GM21576 (cell line): ENCODE measurements around the gene FAXDC2.
"Not testable (repeated sequence)": the region's sequence is repeated elsewhere in the genome, so short reads cannot be mapped to it uniquely, and the experiment has no call there.

Source experiments
- ATAC-seq: cut with Tn5 transposase; IDR thresholded peaks from one replicate; pipeline ENCODE4 v1.9.1; 2021; ENCODE audit warnings: mild to moderate bottlenecking, moderate library complexity; ENCODE audit not compliant: unreplicated experiment

The FAXDC2 gene

DNA sequence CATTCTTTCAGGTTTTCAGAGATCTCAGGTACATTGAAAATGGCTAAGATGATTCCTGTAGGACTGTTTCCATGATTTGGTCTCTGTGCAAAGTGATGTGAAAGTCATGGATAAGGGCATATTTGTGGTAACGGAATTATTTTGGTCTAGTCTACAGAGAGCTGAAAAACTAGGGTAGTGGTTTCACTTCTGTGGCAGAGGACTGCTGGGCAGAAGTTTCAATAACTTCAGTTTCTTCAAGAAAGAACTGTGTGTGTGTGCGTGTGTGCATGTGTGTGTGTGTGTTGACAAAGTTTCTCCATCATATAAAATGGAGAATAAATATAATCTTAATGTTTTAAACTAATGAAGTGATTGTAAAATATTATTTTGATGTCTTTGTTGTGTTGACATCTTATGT lies 12.4 kb upstream of the FAXDC2 start:
- no peak for ATAC-seq

DNA sequence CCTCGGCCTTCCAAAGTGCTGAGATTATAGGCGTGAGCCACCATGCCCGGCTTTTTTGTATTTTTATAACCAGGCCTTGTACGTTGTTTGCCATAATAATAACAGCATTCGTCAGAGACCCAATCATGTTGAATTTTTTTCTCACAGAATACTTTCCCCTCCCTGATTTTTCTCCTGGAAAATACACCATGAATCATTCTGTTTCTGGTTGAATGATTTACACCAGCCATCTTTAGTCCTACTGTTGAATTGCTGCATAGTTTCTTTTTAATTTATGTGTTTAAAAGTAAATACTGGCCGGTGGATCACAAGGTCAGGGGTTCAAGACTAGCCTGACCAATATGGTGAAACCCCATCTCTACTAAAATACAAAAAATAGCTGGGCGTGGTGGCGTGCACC lies 11.5 kb upstream of the FAXDC2 start:
- ATAC-seq: no peak

DNA sequence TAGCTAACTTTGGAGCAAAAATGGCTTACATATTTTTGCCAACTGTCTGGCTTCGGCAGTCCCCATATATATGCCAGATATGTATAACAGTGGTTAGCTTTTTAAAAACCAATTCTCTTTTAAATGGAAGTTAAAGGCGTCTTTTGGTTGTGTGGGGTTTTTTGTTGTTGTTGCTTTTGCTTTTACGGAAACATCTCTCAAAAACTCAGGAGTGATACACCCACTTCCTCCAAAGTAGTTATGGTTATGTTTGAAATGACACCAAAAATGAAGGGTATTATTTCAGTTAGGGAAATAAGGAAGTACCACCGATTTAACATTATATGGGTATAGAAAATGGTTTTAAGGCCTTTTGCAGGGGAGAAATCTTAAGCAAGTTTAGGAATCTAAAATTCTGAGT lies 10.4 kb upstream of the FAXDC2 start:
- ATAC-seq: no peak

DNA sequence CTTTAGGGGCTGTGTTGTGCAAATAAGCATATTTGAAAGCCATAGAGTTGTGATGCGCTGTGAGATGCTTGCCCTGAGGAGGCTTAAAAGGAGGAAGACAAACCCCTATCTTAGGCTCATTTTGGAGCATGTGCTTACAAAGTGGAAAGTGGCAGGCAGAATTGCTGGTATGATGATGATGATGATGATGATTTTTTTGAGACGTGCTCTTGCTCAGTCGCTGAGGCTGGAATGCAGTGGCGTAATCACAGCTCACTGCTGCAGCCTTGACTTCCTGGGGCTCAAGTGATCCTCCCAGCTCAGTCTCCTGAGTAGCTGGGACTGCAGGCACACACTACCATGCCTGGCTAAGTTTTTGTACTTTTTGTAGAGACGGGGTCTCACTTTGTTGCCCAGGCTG lies 9.7 kb upstream of the FAXDC2 start:
- no peak for ATAC-seq

DNA sequence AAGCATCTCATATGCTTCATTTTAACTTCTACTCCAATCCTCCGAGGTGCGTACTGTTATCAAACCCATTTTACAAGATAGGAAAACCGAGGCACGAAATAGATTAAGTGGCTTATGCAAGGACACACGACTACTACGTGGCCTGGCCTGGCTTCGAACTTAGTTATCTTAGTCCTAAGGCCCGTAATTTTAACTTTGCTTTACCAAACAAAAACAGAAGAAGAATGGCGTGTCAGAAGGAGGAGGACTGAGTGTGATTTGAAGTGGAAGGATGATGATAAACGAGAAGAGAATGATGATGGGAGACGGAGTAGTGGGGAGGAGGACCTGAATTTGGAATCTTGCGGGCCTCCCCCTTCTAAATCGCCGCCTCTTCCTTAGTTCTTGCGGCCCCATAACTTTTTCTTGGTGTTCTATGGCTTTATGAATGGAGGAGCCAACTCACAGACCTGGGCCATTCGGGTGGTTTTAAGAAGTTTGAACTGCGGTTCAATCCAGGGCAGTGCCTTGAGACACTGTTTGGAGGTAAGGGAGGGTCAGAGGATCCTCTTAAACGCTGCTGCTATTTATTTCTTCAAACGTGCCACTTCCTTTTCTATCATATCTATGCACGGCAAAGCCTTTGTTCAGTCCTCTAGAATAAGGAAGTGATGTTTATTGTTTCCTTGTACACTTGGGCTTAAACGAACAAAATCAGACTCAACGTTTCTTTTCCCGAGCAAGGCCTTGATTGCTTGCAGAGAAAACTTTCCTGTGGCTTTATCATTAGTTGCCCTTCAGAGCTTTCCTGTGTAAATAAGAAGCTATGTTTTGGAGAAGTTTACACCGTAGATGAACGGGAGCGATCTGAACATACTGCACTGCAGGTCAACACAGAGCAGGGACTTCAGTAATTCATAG lies 8.8 kb upstream of the FAXDC2 start:
- ATAC-seq: no peak

DNA sequence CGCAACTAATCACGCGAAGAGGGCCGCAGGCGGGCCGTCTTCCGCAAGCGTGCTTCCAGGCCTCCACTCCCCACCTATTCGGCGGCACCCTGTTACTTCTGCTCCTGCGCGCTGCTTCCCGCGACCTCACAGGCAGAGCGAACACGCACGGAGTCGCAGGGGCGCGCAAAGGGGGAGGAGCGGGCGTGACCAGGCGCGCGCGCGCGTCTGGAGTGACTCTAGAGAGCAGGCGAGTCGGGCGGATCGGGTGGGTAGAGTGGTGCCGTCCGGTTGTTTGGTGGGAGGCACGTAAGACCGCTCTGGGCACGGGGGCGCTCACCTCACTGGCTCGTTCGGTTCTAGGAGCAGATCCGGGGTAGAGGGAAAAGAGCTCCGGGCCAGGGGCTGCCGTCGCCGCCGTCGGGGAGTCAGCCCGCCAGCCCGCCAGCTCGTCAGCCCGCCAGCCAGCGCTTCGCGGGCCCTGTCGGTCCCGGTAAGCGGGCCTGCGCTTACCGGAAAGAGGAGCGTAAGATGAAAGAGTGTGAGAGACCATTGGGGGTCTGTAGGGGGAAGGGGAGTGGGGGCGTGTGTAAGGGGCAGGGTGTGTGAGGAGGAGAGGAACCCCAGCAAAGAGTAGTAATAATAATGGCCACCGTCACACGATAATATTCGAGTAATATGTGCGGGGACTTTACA lies 8.0 kb upstream of the FAXDC2 start, which contains the start of gene CNOT8:
Gene CNOT8, plus strand, starts transcription at position 331 of the 675 bp plus-strand sequence. CDS start 4,652 bp downstream, outside the sequence.
- ATAC-seq: peak; percentile 71

DNA sequence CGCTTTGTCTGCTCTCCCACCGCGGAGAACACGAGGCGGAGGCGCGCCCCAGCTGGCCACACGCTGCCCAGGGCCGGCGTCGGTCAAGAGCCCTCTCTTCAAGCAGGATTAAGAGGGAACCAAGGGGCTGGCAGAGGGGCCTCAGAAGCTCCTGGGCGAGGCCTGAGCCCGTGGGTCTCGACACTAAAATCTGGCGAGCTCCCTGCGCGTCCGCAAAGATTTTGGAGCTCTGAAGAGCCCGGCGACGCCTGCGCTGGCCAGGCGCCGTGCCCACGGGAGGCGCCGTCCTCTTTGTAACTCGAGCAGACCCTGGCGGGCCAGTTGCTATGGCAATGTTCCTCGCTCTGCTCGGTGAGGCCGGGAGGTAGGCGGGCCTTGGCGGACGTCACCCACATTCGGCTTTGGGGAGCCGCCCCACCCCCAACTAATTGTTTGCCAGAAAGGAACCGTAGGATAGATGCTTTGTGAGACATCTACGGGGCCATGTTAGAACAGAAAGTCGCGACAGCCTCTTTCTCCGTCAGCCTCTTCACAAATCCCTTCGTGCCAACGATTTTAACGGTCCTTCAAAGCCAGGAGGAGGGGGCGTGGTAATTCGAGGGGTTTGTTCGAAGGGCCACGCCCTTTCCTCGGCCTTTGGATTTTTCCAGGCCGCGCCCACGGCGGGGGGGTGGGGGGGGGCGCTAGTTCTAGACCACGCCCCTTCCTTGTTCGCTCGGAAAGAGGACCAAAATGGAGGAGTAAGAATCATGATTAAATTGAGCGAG lies 7.3 kb upstream of the FAXDC2 start:
- peak; percentile 60 for ATAC-seq

DNA sequence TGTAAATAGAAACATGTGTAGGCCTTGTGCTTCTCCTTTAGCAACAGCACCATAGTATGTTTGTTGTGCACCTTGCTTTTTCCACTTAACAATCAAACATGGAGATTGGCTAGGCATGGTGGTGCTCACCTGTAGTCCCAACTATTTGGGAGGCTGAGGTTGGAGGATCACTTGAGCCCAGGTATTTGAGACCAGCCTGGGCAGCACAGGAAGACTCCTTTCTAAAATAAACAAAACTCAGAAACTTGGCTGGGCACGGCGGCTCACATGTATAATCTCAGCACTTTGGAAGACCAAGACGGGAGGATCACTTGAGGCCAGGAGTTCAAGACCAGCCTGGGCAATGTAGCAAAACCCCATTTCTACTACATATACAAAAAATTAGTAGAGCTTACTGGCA lies 948 bp upstream of the FAXDC2 start:
- no peak for ATAC-seq

DNA sequence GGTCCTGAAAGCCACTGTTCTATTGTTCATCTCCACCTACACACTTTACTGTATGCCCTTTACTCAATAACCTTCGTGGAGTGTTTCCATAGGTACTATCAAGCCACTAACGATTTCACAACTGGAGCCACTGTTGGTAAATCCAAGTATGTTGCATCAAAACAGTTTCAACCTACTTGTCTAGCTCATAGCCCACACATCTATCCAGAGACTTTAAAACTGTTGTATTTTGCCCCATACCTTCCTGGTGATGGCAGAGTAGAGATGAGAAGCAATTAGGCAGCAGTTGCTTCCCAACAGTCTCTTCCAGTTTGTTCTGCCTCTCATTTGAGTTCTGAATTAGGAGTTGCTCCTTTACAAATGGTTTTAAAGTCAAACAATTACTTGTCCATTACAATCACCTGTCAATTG lies 607 bp downstream of the FAXDC2 start:
- ATAC-seq: no peak

DNA sequence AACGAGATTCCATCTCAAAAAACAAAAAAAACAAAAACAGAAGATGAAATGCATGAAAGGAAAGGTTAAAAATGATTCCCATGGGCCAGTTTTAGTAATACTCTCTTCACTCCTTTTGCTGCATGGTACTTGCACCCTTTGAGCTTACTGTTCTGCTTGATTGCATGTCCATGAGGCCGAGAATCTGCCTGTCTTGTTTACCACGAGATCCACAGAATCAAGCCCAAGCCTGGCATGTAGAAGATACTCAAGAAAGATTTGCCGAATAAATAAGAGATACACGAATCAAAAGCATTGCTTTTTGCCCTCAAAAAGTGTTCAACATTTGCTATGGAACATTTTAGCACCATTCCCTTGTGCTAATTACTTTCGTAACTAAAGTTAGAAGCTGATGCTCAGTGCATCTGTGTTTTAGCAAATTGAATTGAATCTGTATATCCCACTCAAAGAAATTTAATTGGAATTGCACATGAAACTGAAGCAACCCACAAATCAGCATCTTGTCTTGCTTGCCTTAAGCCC lies 1.1 kb downstream of the FAXDC2 start:
- no peak for ATAC-seq

DNA sequence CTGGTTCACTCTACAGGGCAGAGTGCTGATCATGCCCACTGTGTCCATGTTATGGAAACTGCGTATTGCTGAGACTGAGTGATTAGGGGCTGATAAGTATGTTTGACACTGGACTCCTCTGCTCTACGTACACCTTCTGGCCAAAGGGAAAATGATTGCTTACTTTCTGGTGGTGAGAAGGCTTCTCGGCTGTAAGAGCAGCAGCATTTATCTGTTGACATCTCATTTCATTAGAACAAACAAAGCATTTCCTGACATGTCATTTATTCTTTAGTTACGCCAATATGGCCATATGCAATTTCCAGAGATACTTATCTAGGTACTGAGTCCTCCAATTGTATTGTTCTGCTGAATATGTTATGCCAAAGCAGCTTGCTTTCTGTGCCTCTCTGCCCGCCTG lies 5.6 kb downstream of the FAXDC2 start:
- no peak for ATAC-seq

DNA sequence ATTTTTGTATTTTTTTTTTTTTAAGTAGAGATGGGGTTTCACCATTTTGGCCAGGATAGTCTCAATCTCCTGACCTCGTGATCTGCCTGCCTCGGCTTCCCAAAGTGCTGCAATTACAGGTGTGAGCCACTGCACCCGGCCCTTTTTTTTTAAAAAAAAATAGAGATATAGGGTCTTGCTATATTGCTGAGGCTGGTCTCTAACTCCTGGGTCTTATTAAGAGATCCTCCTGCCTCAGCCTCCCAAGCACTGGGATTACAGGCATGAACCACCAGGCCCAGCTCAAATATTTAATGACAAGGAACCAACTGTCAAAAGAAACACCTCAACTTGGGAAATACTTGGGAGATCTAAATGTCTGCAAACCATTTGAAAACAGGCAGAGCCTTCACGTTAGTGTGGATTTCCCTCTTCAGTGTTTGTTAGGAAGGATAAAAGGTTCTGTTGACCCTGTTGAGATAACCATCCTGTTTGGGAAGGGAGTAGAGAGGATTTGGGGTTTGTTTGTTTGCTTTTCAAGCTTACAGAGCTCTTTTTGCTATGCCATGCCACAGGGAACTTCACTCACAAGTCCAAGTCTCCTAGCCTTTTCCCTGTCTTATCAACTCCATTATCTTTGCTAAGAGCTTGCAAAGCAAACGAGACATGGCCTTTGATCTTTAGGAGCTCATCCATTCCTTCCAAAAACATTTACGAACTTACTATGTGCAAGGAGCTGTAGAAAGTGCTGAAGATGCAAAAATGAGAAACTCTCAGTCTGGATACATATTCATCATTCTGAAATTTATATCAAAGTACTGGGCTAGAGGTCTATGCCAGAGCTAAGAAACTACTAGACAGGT lies 7.5 kb downstream of the FAXDC2 start:
- no peak for ATAC-seq

DNA sequence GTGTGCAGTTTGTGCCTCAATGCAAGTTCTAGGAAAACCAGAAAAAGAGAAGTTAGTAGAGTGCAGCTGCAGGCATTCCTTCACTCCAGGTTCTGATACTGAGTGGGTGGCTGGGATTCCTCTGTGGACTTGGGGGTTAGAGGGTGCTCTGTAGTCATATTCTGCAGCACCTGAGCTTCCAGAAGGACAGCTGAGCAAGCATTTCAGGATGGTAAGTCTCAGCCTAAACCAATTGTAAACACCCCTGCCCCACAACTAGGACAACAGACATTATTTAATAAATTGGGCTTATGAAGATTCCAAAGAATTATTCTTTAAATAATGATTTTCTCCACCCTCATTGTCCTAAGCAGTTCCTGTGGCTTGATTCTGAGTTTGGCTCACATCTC lies 9.1 kb downstream of the FAXDC2 start:
- no peak for ATAC-seq

DNA sequence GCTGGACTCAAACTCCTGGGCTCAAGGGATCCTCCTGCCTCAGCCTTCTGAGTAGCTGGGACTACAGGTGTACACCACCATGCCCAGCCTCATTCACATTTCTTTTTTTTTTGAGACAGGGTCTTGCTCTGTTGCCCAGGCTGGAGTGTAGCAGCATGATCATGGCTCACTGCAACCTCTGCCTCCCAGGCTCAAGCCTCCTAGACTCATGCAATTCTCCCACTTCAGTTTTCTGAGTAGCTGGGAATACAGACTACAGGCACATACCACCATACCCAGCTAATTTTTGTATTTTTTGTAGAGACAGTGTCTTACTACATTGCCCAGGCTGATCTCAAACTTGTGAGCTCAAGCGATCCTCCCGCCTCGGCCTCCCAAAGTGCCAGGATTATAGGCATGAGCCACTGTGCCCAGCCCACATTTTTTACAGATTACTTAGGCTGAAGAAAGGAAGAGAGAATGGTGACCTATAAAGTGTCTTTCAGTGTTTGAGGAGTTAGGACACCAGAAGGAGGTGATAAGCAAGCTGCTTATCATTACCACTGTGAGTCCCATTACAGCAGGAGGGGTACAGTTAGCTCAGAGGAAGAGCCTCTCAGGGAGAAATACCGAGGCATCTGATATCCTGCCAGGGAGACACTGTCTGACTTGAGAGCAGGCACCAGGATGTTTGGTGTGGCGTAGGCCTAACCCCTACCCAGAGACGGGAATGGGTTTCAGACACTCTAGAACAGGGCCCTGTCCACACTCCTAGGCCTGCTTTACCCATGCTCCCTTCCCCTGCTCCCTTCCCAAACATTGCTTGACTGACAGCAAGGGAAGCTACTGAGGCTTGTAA lies 9.7 kb downstream of the FAXDC2 start:
- ATAC-seq: no peak

DNA sequence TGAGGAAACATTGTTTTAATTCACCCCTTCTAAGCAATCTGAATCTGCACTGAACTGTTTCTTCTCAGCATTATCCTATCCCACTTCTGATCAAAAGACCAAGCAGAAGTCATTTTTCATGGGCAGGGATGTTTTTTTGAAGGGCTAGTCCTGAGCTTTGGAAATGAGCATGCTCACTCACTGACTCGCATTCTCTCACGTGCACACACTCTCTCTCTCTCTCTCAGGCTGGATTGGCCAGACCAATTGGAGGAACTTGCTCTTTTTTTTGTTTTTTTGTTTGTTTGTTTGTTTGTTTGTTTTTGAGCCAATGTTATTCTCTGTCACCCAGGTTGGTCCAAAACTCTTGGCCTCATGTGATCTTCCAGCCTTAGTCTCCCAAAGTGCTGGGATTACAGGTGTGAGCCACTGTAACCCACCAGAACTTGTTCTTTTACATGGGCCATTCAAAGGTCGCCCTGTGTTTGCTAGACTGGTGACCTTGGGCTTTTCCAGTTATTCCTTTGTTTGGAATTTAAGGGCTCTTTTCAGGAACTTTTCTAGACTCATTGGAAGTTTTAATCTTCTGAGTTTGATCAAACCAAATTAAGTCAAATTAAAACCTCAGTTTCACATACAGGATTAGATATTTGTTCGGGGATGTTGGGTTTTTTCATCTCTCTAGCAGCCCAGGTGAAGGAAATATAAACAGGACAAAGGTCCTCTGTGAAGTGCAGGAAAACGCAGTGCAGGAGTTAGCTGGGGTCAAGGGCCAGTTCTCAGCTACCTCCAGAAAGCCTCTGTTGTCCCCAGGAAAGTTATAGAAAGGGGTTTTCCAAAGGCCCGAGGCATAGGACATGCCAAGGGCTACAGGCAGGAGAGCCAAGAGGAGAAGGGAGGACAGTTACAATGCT lies 13.1 kb downstream of the FAXDC2 start:
- ATAC-seq: no peak

DNA sequence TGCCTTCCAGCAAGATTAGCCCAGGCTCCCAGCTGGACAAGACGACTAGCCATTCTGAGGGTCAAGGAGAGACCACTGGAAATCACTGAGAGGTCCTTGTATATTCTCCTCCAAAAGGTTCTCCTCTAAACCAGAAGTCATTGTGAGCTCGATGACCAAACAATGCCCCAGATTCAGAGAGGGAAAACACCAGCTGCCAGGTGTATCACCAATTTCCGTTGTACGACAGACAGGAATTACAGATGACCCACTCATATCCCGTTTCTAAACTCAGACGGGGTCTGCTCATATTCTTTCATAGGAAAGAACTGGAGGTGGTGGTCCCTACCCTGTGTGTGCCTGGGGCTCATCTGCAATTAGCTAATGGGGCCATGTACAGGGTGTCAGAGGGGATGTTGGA lies 14.2 kb downstream of the FAXDC2 start:
- no peak for ATAC-seq

DNA sequence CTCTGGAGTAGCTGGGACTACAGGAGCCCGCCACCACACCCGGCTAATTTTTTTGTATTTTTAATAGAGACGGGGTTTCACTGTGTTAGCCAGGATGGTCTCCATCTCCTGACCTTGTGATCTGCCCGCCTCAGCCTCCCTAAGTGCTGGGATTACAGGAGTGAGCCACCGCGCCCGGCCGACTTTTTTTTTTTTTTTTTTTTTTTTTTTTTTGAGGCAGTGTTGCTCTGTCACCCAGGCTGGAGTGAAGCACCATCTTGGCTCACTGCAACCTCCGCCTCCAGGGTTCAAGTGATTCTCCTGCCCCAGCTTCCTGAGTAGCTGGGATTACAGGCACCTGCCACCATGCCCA lies 14.7 kb downstream of the FAXDC2 start:
- ATAC-seq: not testable (repeated sequence)

DNA sequence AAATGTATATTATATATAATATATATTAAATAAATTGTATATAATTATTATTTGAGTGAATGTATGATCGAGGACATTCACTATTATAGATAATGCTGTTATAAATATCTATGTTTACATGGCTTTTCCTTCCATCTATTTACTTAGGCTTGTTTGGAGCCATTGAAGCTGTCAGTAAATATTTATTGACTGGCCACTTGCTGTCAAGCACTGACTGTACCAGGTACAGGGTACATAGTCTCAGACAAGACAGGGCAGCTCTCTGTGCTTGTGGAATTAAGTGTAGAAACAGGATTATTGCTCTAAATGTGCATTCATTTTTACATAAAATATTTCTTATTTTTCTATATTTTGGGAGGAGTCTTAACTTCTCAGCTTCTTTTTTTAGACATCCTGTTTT lies 16.4 kb downstream of the FAXDC2 start:
- ATAC-seq: no peak

DNA sequence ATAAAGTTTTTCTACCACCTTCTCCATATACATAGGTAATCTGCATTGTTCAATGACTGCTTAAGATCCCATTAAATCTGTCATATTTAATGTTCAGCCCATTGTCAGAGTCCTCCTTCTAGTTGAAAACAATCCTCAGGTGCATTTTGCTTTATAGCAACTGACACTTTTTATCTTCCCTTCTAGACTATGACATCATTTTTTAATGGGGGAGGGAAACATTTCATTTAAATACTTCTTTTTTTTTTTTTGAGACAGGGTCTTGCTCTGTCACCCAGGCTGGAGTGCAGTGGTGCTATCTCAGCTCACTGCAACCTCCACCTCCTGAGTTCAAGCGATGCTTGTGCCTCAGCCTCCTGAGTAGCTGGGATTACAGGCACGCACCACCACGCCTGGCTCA lies 17.6 kb downstream of the FAXDC2 start:
- ATAC-seq: not testable (repeated sequence)
